ENCODE measurements around the gene GHRH.

The GHRH gene, protein sequence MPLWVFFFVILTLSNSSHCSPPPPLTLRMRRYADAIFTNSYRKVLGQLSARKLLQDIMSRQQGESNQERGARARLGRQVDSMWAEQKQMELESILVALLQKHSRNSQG

DNA sequence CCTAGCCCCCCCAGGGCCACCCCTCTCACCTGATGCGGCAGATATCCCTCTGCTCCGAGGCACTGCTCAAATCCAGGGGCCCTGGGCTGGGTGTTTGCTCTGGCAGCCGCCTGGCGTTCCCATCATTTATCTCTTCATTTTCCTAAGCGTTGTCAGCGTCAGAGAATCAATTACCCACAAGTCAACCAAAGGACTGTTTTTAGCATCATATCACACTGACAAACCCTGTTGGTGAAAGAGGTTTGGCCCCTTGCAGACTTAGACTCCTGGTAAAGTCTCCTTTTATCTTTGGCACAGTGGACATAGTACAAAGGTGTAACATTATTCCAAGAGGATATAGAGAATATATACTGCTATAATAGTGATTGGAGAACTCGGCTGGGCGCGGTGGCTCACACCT is at the start of gene GHRH:
Gene GHRH, minus strand, starts transcription at position 101 of the 400 bp plus-strand sequence. CDS start 4,925 bp downstream, outside the sequence.
- no peak for DNase-seq (ENCODE audit: low read depth in 2 of 2)

DNA sequence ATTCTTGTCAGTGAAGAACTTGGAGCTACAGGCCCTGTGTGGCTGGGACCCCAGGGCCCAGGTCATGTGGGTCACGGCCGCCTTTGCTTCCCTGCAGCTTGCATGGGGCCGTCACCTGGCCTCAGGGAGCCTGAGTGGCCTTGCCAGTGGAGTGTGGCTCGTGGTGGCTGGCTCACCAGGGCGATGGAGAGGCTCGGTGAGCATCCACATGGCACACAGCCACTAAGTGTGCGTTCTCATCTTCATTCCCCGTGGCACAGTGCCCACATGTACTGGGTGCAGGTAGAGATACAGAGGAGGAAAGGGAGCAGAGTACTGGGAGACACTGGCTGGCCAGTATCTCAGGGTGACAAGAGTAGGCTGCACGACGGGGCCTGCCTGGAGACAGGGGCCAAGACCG is 49.3 kb upstream of the GHRH start:
- no peak for DNase-seq (ENCODE audit: low read depth in 2 of 2)

DNA sequence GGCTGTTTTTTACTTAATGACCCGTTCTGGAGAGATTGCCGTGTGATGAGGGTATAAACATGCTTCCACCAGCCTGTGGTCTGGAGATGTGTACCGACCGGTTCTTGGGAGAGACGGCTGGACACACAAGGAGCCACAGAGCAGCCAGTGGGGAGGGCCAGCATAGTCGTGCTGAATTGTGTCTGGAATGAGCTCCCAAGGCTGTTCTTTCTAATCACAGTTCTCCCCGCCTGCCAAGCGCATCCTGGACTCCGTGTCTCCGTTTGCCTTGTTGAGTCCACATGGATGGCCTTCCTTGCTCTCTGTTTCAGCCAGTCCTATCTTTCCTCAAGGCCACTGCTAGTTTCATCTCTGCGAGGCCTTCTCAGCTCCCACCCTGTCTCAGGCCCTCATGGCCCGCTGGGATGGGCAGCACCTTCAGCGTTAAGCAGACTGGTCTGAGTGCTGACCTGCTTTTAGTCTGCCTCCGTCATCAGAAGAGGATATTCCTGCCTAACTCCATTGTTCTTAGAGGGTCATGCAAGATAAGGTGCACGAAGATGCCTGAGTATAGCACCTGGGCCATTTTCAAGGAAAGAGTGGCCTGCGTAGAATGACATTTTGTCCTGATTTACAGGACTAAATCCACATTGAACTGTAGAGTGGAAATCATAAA is 48.4 kb upstream of the GHRH start:
- no peak for DNase-seq (ENCODE audit: low read depth in 2 of 2)

DNA sequence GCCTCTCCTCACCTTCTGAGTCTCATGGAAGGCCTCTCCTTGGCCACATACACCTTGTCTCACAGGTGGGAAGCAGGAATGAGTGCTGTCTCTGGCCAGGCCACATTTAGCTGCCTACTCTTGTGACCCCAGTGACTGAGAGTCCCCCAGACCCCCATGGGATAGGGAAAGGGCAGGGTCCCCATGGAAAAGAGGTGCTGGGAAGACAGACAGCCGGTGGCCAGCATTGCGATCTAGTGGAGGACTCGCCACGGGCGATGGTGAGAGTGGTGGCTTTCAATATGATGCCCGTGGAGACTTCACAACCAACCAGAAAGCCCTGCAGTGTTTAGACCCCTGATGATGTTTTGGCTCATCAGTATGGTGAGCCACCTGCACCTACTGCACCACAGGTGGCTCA is 47.7 kb upstream of the GHRH start:
- no peak for DNase-seq (ENCODE audit: low read depth in 2 of 2)

DNA sequence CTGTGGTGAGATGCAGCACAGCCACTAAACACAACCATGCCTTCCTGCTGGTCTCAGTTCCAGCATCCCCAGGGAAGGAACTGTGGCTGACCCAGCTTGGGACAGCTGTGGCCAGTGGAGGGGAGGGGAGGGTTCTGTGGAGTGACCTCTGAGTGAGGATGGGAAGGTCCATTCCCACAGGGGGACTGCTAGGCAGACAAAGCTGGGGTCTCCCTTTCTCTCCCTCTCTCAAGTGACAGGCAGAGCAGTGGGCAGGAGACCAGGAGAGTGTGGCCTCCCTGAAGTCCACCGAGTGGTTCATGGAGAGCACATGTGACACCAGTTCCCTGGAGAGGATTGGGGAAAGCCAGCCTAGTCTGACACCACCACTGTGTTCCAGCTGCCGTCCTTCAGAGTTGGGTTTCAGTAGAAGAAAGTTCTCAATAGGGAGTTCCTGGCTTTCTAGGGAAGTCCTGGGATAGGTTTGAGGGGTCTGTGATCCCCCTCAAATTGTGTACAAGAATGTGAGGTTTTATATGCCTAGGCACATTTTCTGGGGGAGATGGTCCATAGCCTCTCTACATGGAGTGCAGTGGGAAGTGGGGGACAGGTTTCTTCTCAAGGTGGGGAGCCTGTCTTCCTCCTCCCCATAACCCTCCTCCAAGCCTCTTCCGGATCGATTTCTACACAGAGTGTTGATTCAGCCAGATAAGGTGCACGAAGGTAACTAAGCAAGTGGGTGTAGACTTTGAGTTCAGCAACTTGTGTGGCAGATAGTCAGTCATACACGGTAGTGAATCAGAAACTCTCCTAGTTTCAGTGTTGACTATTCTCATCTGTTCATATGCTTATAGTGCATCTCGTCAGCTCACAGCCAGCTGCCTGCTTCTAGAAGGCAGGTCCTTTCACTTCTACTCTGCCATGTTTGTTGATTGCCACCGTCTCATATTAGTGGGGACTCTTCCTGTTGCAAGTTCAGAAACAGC is 46.8 kb upstream of the GHRH start:
- no peak for DNase-seq (ENCODE audit: low read depth in 2 of 2)

DNA sequence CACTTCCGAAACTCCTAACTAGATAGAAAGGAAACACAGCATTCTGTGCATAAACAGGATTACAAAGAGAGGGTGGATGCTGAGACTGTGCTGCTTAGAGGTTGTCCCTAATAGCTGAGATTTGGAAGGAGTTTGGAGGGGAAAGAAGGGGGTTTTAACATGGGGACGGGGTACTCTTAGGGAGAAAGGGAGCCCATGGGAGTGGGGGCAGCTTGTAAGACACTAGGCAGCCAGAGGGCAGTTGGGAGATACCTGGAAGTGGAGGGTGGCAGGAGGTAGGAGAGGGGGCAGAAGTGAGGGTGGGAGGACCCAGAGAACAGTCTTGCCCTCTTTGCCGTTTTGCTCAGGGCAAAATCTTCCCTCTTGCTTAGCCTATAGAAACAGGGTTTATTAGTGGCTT is 44.2 kb upstream of the GHRH start:
- no peak for DNase-seq (ENCODE audit: low read depth in 2 of 2)

DNA sequence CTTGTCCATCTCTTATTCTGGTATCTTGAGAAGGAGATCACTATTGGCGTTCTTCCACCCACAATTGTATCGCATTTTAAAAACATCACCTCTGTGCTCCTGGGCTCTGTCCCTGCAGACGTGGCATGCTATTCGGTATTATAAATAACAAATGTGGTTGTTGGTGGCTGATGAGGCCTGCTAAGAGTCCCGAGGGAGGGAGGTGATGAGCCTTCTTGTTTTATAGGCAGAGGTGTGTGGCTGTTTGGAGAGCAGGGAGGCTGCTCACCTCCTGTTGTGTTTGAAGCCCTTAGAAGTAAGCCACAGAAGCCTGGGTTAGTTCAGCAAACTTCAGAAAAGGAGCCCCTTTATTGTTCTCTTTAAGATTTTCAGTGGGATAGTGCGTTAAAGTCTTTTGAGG is 43.5 kb upstream of the GHRH start:
- no peak for DNase-seq (ENCODE audit: low read depth in 2 of 2)

DNA sequence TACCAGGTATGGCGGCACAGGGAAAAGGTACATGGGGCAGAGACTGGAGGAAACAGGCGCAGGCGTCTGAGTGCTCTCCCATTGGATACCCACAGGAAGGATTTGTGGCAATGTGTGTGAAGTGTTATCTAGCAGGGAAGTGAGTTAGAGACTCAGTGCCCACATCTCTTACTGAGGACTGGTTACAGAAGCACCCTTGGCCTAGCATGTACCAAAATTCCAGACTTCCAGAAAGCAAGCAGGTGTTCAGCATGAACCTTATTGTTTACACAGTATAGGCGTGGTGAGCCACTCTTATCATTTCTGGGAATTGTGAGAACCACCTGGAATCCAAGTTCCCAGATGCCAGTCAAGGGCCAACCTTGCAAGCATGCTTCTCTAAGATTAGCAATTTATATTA is 42.0 kb upstream of the GHRH start:
- DNase-seq (ENCODE audit: low read depth in 2 of 2) = no peak

DNA sequence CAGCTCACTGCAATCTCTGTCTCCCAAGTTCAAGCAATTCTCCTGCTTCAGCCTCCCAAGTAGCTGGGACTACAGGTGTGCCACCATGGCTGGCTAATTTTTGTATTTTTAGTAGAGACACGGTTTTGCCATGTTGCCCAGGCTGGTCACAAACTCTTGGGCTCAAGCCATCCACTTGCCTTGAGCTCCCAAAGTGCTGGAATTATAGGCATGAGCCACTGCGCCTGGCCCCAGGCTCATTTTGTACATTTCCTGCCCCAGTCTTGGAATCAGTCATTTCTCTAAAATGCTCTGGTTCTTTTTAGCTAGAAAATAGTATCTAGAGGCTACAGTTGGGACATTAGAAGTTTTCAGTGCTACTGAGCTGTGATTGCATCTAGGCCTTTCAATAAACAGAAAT is 41.4 kb upstream of the GHRH start:
- DNase-seq (ENCODE audit: low read depth in 2 of 2) = no peak

DNA sequence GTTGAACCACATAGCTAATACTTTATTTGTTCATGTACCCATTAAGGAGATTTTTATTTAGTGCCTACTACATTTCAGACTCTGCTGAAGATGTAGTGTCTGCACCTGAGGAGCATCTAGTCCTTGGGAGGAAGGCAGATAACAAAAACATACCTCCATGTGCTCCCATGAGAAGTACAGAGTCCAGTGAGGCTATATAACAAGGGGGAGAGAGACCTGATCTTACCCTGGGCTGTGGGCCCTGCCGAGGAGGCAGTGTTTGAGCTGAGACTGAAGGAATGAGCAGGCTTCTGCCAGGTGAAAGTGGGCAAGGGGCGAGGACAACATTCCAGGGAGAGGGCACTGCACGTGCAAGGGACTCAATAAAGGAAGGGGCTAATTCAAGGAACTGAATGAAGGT is 39.9 kb upstream of the GHRH start:
- DNase-seq (ENCODE audit: low read depth in 2 of 2) = no peak

DNA sequence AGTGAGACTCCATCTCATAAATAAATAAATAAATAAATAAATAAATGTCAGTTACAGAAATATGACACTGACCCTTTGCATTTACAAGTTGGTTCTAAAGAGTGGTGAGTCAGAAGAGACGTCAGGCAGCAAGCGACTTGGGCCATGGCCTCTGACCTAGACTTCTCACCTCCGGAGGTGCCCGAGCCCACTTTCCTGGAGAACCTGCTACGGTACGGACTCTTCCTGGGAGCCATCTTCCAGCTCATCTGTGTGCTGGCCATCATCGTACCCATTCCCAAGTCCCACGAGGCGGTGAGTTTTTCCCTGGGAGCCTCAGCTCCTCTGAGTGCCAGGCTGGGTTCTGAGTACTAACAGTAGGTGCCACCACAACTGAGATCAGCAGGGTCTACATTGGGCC is 39.5 kb upstream of the GHRH start:
- DNase-seq (ENCODE audit: low read depth in 2 of 2) = no peak

DNA sequence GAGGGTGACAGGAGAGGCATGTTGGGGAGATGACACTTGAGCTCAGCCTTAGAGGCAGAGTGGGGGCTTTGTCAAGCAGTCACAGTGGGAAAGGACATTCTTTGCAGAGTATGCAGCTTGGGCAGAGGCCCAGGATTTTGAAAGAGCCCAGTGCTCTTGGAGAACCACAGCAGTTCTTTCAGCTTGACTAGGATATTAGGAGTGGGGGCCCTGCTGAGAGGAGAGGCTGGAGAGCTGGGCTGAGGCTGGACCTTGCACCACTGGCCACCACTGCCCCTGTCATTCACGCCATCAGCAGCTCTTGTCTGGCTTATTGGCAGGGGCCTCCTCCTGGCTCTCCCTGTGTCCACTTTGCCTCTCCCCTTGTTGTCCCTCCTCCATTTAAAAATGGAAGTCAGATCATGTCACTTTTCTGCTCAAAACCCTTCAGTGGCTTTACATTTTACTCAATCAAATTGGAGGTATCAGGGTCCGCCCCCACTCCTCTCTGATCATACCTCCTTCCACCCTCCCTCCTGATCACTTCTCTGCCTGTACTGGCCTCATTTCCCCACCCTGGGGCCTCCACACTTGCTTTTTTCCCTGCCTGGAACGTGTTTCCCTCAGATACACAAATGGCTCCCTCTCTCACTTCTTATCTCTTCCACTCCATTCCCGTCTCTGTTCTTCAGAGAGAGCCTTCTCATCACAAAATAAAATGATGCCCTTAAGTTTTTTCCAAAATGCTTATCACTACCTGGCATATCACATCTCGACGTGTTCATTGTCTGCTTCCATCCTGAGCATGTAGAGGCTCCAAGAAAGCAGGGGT is 38.3 kb upstream of the GHRH start:
- no peak for DNase-seq (ENCODE audit: low read depth in 2 of 2)

DNA sequence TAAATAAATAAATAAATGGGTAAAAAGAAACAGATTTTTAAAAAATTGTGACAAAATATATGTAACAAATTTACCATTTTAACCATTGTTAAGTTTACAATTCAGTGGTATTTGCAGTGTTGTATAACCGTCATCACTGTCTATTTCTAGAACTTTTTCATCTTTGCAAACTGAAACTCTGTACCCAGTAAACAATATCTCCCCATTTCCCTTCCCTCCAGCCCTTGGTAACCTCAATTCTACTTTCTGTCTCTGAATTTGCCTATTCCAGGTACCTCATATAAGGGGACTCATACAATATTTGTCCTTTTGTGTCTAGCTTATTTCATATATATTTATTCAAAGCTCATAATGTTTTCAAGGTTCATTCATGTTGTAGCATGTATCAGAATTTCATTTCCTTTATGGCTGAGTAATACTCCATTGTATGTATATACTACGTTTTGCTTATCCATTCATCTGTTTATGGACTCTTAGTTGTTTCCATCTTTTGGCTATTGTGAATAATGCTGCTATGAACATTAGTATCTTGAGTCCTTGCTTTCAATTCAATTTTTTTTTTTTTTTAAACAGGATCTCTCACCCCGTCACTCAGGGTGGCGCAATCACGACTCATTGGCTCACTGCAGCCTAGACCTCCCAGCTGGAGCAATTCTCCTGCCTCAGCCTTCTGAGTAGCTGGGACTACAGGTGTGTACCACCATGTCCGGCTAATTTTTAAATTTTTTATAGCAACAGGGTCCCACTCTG is 36.8 kb upstream of the GHRH start:
- DNase-seq (ENCODE audit: low read depth in 2 of 2) = no peak

DNA sequence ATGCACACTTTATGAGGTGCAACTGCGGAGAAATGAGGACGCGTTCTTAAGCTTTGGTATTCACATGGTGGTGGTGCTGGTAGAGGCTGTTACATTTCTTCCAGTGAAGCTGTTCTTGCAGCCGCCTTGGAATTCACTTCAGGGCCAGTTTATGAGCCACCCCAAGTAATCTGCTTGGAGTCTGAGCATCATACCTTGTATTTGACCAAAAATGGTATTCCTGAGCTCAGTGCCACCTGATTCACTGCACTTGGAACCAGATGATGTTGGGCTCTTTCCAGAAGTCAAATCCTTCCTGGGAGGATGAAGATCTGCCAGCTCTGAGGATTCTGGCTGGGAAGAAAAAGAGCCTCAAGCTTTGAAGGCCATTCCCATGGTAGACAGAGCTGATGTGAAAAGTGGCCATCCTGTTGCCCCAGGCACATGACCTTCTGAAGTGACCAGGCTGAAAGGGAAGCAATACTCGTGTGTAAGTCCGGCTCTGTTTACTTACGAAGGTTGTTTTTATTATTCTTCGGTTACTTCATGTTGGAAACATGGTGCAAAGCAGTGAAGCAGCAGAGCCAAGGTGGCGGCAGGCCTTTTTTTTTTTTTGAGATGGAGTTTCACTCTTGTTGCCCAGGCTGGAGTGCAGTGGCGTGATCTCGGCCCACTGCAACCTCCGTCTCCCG is 35.6 kb upstream of the GHRH start:
- no peak for DNase-seq (ENCODE audit: low read depth in 2 of 2)

DNA sequence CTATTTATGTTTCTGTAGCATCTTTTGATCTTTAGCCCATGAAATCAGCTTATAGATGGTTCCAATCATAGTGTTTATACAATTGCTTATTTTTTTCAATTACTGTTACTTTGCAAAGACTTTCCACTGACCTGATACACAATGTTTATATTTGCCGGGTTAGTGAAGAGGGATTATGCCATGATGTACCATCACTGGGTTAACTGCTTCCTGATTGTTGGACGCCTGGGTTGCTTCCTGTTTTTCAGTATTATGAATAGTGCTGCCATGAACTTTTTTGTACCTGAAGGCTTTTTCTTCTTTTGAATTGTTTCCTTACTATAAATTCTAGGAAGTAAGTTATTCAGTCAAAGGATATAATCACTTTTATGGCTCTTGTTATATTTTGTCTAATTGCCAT is 34.8 kb upstream of the GHRH start:
- DNase-seq (ENCODE audit: low read depth in 2 of 2) = no peak

DNA sequence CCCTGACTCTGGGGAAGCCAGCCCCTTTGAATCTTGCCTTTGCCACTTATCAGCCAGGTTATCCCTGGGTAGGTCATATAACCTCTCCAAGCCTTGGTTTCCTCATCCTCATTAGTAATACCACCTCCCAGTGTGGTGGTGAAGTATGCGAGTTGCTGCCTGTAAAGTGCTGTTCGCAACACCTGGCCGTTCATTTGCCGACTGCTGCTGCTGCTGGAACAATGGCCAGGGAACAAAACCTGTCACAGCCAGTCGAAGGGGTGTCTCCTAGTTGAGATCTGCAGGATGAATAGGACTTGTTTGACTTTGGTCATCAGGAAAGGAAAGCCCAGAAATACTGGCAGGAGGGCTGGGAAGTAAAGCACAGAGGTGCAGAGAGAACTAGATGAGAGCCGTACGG is 34.0 kb upstream of the GHRH start:
- no peak for DNase-seq (ENCODE audit: low read depth in 2 of 2)

DNA sequence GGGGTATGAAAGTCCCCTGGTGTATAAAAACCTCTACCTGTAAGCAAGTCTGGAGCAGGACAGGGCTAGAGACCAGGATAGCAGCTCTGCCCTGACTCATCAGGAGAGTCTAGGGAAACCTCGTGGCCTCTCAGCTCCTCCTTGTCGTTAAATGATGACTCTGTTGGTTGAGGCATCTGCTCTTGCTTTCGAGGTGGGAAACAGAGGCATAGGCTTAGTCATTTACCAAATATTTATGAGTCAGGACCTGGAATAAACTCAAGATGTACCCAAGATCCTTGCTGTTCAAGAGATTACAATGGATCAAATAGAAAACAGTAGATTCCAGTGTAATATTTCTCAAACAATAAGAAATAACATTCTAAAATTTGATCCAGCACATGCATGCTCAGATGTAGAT is 33.4 kb upstream of the GHRH start:
- DNase-seq (ENCODE audit: low read depth in 2 of 2) = no peak

DNA sequence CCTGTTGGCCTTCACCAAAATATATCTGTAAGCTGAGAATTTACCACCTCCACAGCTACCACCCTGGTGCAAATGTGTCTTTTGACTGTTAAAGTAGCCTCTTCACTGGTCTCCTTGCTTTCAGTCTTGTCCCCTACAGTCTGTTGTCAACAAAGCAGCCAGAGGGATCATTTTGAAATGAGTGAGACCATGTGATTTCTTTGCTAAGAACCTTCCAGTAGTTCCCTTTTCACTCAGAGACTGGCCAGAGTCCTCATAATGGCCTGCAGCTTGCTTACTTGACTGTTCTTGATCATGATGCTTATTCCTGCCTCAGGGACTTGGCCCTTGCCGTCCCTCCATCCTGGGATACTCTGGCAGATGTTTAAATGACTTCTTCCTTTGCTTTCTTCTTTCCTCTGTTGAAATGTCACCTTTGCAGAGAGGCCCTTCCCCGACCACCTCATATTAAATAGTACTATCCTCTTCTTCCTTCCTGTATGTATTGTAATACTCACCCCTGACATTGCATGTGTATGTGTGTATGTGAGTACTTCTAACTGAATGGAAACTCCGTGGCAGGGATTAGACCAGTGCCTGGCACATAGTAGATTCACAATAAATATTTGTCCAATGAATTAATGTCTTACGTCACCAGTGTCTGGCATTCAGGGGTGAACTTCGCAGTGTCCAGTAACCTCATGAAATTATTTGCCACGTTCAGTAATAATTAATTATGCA is 32.8 kb upstream of the GHRH start:
- DNase-seq (ENCODE audit: low read depth in 2 of 2) = no peak

DNA sequence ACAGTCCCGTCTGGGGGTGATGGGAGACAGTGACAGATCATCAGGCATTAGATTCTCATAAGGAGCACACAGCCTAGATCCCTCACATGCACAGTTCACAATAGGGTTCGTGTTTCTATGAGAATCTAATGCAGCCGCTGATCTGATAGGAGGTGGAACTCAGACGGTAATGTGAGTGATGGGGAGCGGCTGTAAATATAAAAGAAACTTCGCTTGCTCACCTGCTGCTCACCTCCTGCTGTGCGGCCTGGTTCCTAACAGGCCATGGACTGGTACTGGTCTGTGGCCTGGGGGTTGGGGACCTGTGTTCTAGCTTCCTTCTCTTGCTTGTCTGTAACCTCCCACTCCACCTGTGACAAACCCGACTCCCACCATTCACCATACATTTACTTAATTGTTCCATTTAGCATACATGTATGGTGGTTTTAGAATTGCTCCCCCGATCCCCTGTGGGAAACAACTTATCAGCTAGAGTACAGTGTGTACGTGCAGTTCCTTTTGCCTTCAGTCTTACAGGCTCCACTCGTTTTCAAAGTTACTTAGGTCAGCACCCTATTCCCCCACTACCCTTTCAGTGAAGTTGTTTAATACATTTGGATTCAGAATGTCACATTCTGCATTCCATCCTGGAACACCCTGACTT is 31.8 kb upstream of the GHRH start:
- DNase-seq (ENCODE audit: low read depth in 2 of 2) = no peak

DNA sequence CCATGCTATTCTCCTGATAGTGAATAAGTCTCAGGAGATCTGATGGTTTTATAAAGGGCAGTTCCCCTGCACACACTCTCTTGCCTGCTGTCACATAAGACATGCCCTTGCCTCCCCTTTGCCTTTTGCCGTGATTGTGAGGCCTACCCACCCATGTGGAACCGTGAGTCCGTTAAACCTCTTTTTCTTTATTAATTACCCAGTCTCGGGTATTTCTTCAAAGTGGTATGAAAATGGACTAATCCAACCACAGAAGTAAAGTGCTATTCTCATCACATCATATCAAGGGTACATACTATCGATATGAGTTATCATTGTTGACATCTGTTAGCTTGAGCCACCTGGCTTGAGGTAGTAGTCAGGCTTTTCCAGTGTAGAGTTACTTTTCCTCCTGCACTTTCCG is 30.1 kb upstream of the GHRH start:
- no peak for DNase-seq (ENCODE audit: low read depth in 2 of 2)
